Activated CD4-positive, alpha-beta memory T cell treated with anti-CD3 and anti-CD28 coated beads for 36 hours (primary cell): ENCODE results near the gene NEU2. TPM values are rescaled to one million over a fixed set of nuclear protein-coding genes. Genes with fewer than 3 reads are reported as not detected.
A peak's percentile ranks its signal among the peaks of the same experiment; 100 is the strongest.

ENCODE experiments used
- CTCF ChIA-PET: fragments of 350-600 bp; sonication (Branson Sonifier 250); formaldehyde crosslinking; loops from one replicate; lab custom pipeline; 2021; ENCODE audit warnings: antibody characterized with exemption, inconsistent platforms; lab: Charles Lee
- POLR2A ChIA-PET: fragments of 350-600 bp; sonication (Branson Sonifier 250); formaldehyde crosslinking; loops from one replicate; lab custom pipeline; 2021; ENCODE audit warnings: antibody characterized with exemption; lab: Charles Lee
- DNase-seq: peaks from one replicate; pipeline ENCODE4 v3.0.0-alpha.2; 2020
- H3K27ac Mint-ChIP-seq: one replicate; pipeline ENCODE4 v1.8.0; 2021; ENCODE audit warnings: mixed read lengths
- H3K27me3 Mint-ChIP-seq: one replicate; pipeline ENCODE4 v1.8.0; 2021; ENCODE audit warnings: mixed read lengths
- H3K36me3 Mint-ChIP-seq: one replicate; pipeline ENCODE4 v1.8.0; 2021; ENCODE audit warnings: mixed read lengths
- H3K4me1 Mint-ChIP-seq: one replicate; pipeline ENCODE4 v1.8.0; 2021; ENCODE audit warnings: low read depth, mixed read lengths
- H3K4me3 Mint-ChIP-seq: one replicate; pipeline ENCODE4 v1.8.0; 2021; ENCODE audit warnings: mild to moderate bottlenecking, mixed read lengths
- H3K9me3 Mint-ChIP-seq: one replicate; pipeline ENCODE4 v1.8.0; 2021; ENCODE audit warnings: mixed read lengths
- intact Hi-C: fragments of 100-400 bp; cut with micrococcal nuclease; formaldehyde crosslinking; loops from one replicate; pipeline ENCODE4 v1.15.1; 2023
- total RNA-seq, 2 experiments: library from RNA; stranded (reverse); gene quantifications; one replicate each; pipeline ENCODE4 v1.2.3, GENCODE V29; 2021

NEU2 gene
- total RNA-seq, 2 experiments from 2014 or later: not detected

DNA sequence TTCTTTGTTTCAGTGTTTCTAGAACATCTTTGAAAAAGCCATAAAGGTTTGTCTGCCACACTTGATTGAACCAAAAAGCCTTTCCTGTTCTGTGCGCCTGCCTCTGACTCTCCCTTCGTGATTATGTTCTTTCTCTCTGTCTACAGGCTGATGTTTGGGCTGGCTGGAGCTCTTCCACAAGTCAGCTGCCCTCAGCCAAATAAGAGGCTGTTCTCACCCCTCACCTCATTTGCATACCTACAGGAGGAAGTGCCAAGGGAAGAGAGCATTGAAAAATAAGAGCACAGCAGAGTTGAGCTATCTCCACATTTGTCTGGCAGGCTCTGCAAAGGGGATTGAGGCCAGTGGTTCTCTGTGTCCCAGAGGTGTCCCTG, 43.5 kb downstream of the NEU2 start:
- peak; percentile 44 for DNase-seq
- CTCF ChIA-PET: interaction anchor here (2.3 kb wide), 1 partner anchor 15 kb away, joined by 18 read pairs; the partner anchor contains the start of gene INPP5D
- H3K9me3 Mint-ChIP-seq: peaks cover 4% of the 10 kb centered on the region
- intact Hi-C loops: loop anchor here (1.0 kb wide), 1 partner anchor 9 kb away; no protein-coding TSS in a partner anchor
- POLR2A ChIA-PET: interaction anchor here (1.0 to 1.4 kb wide), 2 partner anchors 14 to 15 kb away, joined by 6 read pairs; partner anchors contain the start of gene INPP5D
- H3K27ac Mint-ChIP-seq: no peak overlapping the region
- peaks cover 22% of the 10 kb centered on the region for H3K36me3 Mint-ChIP-seq
- H3K4me3 Mint-ChIP-seq: no peak overlapping the region
- peaks cover 40% of the 10 kb centered on the region for H3K4me1 Mint-ChIP-seq
- H3K27me3 Mint-ChIP-seq: no peaks in the 10 kb centered on the region

DNA sequence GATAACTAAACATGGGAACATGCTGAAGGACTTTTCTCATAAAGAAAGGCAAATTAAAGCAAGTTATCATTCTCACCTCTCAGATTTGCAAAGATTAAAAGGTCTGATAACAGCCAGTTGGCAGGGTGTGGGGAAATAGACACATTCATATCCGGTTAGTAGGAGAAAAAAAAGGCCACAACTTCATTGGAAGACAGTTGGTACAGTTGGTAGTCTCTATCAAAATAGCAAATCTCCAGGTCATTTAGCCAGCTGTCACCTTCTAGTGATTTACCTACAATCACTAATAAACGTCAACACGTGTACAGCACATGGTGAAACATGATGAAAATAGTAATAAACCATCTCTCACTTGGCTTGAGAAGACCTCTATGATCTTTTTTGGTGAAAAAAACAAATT, 44.3 kb downstream of the NEU2 start:
- H3K27ac Mint-ChIP-seq: no peak overlapping the region

DNA sequence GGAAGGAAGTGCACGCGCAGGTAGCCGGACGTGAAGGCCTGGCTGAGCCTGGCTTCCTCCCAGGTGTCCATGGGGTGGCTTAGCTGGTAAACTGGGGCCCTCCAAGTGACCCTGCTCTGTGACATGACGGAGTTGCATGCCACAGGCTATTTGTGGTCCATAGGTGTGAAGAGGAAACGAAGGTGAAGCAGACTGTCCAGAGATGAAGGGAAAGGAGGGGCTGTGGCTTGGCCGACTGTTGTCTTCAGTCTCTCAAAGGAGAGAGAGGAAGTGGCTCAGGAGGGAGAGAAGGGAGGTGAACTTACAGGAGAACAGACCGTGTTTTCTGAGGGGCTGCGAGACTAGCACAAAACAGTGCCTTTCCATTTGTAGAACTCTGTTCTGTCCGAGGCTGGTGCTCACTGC, 47.0 kb downstream of the NEU2 start:
- no peaks in the 10 kb centered on the region for H3K27me3 Mint-ChIP-seq
- H3K27ac Mint-ChIP-seq: peak overlapping the region; percentile 85
- intact Hi-C loops: no loop called here

More for the DNA sequence above, 44.3 kb downstream of the NEU2 start:
- peaks cover 3% of the 10 kb centered on the region for H3K9me3 Mint-ChIP-seq
- peaks cover 45% of the 10 kb centered on the region for H3K4me1 Mint-ChIP-seq
- DNase-seq: no peak
- intact Hi-C loops: loop anchor here (1.0 kb wide), 1 partner anchor 9 kb away; no protein-coding TSS in a partner anchor
- ChIA-PET CTCF (interaction anchor here (2.3 kb wide), 1 partner anchor 16 kb away, joined by 18 read pairs; the partner anchor contains the start of gene INPP5D), POLR2A (interaction anchor here (1.0 to 10.4 kb wide), 3 partner anchors 15 to 16 kb away, joined by 6 to 145 read pairs (median 6); partner anchors contain the start of gene INPP5D)
- H3K36me3 Mint-ChIP-seq: peaks cover 22% of the 10 kb centered on the region
- H3K27me3 Mint-ChIP-seq: no peaks in the 10 kb centered on the region
- peak overlapping the region; percentile 10 for H3K4me3 Mint-ChIP-seq

DNA sequence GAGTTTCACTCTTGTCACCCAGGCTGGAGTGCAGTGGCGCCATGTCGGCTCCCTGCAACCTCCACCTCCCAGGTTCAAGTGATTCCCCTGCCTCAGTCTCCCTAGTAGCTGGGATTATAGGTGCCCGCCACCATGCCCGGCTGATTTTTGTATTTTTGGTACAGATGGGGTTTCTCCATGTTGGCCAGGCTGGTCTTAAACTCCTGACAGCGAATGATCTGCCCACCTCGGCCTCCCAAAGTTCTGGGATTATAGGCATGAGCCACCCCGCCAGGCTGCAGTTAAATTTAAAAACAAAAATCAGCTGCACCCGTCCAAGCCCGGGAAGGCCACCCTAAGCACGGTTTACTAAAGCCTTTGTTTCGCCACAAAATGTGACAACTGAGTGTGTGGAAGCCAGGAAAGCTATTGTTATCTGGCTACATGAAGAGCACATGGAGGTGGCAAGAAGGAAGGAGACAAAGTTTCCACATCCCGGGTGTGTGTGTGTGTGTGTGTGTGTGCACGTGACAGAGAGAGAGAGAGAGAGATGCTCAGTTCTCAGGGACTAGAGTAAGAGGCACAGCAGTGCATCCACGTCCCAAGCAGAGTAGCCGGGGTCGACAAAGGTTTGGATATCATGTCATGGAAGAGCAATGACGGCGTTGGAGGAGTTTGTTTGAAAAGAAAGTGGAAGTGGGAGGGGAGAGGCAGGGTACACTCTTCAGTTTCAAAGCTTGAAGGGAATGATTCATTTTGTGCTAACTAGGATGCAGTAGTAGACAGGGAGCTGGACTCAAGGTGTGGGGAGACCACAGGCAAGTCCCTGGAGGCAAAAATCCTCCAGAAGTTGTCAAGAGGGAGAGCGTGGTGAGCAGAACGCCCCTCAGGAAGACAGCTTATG, 47.7 kb downstream of the NEU2 start:
- DNase-seq: peak; percentile 61
- Mint-ChIP-seq H3K4me3 (peak overlapping the region; percentile 46), H3K9me3 (no peaks in the 10 kb centered on the region), H3K27me3 (no peaks in the 10 kb centered on the region), H3K4me1 (peaks cover 69% of the 10 kb centered on the region), H3K36me3 (peaks cover 32% of the 10 kb centered on the region), H3K27ac (peak overlapping the region; percentile 98)
- POLR2A ChIA-PET: interaction anchor here (0.8 to 10.4 kb wide), 6 partner anchors 10 to 171 kb away, joined by 3 to 145 read pairs (median 4); partner anchors contain the start of genes ATG16L1 and INPP5D
- CTCF ChIA-PET: interaction anchor here (0.7 to 8.0 kb wide), 3 partner anchors 12 to 20 kb away, joined by 3 to 66 read pairs (median 16); partner anchors contain the start of gene INPP5D
- intact Hi-C loops: loop anchor here (2.0 to 10.0 kb wide), 3 partner anchors 189 to 337 kb away; partner anchors contain the start of gene DGKD

More for the DNA sequence above, 47.0 kb downstream of the NEU2 start:
- peak; percentile 52 for DNase-seq
- Mint-ChIP-seq H3K9me3 (no peaks in the 10 kb centered on the region), H3K4me3 (peak overlapping the region; percentile 53), H3K4me1 (peaks cover 62% of the 10 kb centered on the region), H3K36me3 (peaks cover 29% of the 10 kb centered on the region)
- POLR2A ChIA-PET: interaction anchor here (1.0 to 10.4 kb wide), 2 partner anchors 12 to 17 kb away, joined by 4 to 145 read pairs; partner anchors contain the start of gene INPP5D
- CTCF ChIA-PET: interaction anchor here (3.5 to 8.0 kb wide), 2 partner anchors 19 to 21 kb away, joined by 16 to 66 read pairs; partner anchors contain the start of gene INPP5D

DNA sequence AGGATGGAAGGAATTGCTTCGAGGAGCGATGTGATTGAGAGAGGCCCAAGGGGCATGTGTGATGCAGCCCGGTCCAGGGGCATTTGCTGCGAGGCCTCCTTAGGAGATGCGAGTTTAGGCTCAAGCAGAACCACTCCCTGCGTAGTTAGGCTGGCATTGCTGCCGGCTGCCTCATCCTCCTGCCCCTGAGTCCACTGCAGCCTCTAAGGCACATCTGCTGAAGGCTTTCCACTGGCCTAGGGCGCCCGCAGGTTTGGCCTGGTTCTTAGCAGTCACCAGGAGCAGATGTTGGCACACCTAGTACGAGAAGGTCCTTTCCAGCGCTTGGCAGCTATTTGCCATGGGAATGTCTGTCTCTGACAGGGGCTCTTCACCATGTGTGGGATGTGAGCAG, 48.4 kb downstream of the NEU2 start:
- POLR2A ChIA-PET: interaction anchor here (0.7 to 10.4 kb wide), 6 partner anchors 11 to 170 kb away, joined by 3 to 145 read pairs (median 3); partner anchors contain the start of genes ATG16L1 and INPP5D
- intact Hi-C loops: loop anchor here (1.0 to 10.0 kb wide), 4 partner anchors 19 to 336 kb away; partner anchors contain the start of gene DGKD
- peak overlapping the region; percentile 46 for H3K4me3 Mint-ChIP-seq
- H3K27ac Mint-ChIP-seq: peak overlapping the region; percentile 98
- CTCF ChIA-PET: interaction anchor here (0.7 to 8.0 kb wide), 3 partner anchors 12 to 20 kb away, joined by 3 to 66 read pairs (median 16); partner anchors contain the start of gene INPP5D
- H3K27me3 Mint-ChIP-seq: no peaks in the 10 kb centered on the region
- H3K4me1 Mint-ChIP-seq: peaks cover 75% of the 10 kb centered on the region
- DNase-seq: no peak
- peaks cover 36% of the 10 kb centered on the region for H3K36me3 Mint-ChIP-seq
- no peaks in the 10 kb centered on the region for H3K9me3 Mint-ChIP-seq

DNA sequence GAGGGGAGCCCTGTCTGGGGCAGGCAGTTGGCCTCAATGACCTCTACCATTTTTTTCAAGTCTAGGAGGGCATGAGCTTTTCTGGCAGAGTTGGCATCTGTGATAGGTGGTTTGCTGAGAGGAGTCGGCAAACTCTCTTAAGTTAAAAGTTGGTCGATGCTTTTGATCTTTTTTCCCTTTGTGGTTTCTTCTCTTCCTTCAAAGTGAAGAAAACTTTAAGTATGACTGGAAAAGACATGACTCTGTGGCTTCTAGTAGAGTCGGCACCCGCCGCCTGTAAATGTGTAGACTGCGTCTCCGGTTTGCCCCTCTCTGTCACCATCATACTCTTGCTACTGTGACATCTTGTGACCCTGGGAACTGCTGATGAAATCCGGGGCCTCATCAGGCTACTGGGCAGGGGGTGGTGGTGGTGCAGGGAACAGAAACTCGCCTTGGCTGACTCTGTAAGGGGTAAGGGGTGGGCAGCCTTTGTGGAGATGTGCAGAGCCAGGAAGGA, 48.8 kb downstream of the NEU2 start:
- CTCF ChIA-PET: interaction anchor here (1.6 to 8.0 kb wide), 3 partner anchors 19 to 150 kb away, joined by 5 to 66 read pairs (median 16); partner anchors contain the start of gene INPP5D
- POLR2A ChIA-PET: interaction anchor here (0.7 to 10.4 kb wide), 6 partner anchors 13 to 170 kb away, joined by 3 to 145 read pairs (median 4); partner anchors contain the start of genes ATG16L1 and INPP5D
- intact Hi-C loops: loop anchor here (1.0 to 10.0 kb wide), 4 partner anchors 19 to 336 kb away; partner anchors contain the start of gene DGKD

DNA sequence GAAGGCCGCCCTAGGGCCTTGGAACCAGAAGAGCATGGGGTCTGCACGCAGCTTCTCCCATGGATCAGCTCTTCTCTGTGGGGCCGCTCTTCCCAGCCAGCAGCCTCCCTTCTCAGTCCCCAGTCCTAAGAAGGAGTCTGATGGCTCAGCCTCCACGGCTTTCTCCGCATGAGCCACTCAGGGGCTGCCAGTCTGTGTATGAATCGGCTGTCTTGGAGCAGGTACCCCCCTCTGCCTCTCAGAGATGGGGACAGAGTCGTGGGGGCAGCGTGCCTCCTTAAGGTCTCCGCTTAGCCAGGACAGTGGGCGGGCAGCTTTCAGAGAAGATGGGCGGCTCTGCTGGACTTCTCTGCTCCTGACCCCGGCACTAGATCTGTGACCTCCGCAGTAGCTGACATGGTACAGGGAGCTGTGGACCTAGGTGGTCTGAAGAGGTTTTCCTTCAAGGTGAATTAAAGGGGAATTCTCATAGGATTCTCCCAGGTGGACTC, 49.3 kb downstream of the NEU2 start:
- intact Hi-C loops: loop anchor here (1.0 to 10.0 kb wide), 8 partner anchors 14 to 336 kb away; partner anchors contain the start of gene DGKD
- peaks cover 85% of the 10 kb centered on the region for H3K4me1 Mint-ChIP-seq
- no peaks in the 10 kb centered on the region for H3K9me3 Mint-ChIP-seq
- DNase-seq: no peak
- H3K4me3 Mint-ChIP-seq: peak overlapping the region; percentile 39
- POLR2A ChIA-PET: interaction anchor here (0.7 to 10.4 kb wide), 8 partner anchors 13 to 324 kb away, joined by 3 to 145 read pairs (median 4); partner anchors contain the start of genes ATG16L1 and INPP5D
- peak overlapping the region; percentile 98 for H3K27ac Mint-ChIP-seq
- CTCF ChIA-PET: interaction anchor here (0.9 to 8.0 kb wide), 9 partner anchors 12 to 170 kb away, joined by 4 to 66 read pairs (median 6); partner anchors contain the start of genes ATG16L1 and INPP5D
- H3K27me3 Mint-ChIP-seq: no peaks in the 10 kb centered on the region
- H3K36me3 Mint-ChIP-seq: peaks cover 37% of the 10 kb centered on the region

More for the DNA sequence above, 48.8 kb downstream of the NEU2 start:
- H3K27ac Mint-ChIP-seq: peak overlapping the region; percentile 98
- no peaks in the 10 kb centered on the region for H3K9me3 Mint-ChIP-seq
- peaks cover 36% of the 10 kb centered on the region for H3K36me3 Mint-ChIP-seq
- peak overlapping the region; percentile 39 for H3K4me3 Mint-ChIP-seq
- peaks cover 80% of the 10 kb centered on the region for H3K4me1 Mint-ChIP-seq
- no peaks in the 10 kb centered on the region for H3K27me3 Mint-ChIP-seq
- DNase-seq: peak; percentile 88

DNA sequence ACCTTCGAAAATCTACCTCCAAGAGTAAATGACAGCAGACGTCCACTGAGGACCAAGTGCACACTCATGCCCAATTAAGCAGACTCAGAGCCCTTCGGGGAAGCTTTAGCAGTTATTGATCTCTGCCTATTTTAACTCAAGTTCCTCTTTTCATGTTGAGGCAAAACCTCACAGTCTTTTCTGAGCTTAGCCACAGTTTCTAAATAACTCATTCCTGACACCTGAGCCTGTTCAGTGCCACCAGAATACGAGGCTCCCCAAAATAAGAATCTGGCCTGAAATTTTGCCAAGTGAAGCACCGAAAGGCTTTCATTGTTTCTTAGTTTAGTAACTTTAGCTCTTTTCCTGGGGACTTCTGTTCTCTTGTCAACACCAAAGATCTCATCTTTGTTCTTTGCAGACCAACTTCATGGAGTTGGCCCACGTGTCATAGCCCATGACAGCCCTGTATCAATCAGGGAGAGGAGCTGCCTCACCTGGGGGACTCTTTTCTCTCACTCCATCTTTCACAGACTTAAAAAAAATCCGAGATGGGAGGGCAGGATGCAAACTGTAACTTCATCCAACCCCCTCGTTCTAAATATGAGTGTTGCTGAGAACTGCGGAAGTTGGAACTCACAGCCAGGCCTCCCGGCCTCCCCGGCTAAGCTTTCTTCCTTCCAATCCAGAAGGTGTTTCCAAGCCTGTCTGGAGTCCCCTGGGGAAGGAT, 49.9 kb downstream of the NEU2 start:
- CTCF ChIA-PET: interaction anchor here (0.9 to 8.0 kb wide), 11 partner anchors 12 to 169 kb away, joined by 3 to 66 read pairs (median 5); partner anchors contain the start of genes ATG16L1 and INPP5D
- Mint-ChIP-seq H3K9me3 (no peaks in the 10 kb centered on the region), H3K27me3 (no peaks in the 10 kb centered on the region), H3K36me3 (peaks cover 39% of the 10 kb centered on the region), H3K27ac (peak overlapping the region; percentile 98), H3K4me1 (peaks cover 89% of the 10 kb centered on the region), H3K4me3 (peak overlapping the region; percentile 39)
- intact Hi-C loops: loop anchor here (1.0 to 10.0 kb wide), 6 partner anchors 15 to 335 kb away; partner anchors contain the start of gene DGKD
- peak; percentile 47 for DNase-seq
- POLR2A ChIA-PET: interaction anchor here (0.7 to 10.4 kb wide), 10 partner anchors 13 to 325 kb away, joined by 3 to 145 read pairs (median 4); partner anchors contain the start of gene INPP5D

DNA sequence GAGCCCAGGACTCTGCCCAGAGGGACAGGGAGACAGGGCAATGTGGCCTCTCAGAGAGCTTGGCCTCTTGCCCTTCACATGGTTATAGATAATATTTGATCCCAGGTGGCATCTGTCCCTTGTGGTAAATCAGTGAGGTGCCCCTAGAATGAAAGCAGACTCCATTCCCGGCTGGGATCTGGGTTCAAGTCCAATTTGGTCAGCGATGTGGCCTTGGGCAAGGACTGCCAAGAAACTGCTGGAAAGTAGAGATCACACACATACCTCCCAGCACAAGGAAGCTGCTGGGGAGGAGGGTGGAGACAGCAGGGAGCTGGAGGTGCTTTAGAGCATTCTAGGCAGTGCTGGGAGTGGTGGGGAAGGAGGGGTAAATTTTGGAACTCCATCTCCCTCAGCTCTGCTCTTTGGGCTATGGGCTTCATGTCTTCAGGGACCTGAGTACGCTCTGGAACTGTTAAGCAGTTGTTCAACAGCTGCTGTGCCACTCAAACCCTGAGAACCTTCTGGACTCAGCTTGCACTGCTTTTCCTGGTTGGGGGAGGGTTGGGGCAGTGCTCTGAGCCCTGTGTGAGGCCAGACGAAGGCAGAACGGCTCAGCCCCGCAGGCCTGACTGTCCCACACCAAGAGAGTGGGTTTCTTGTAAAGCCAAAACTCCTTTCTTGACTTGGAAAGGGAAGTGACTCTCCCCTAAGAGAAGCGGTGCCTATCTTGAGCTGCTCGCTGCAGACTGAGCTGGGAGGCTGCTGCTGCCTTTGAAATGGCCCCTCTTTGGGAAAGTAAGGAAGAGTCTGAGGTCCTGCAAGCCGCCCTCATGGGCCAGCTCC, 50.7 kb downstream of the NEU2 start:
- ChIA-PET POLR2A (interaction anchor here (0.5 to 10.4 kb wide), 10 partner anchors 11 to 169 kb away, joined by 3 to 145 read pairs (median 4); partner anchors contain the start of gene INPP5D), CTCF (interaction anchor here (0.7 to 8.0 kb wide), 11 partner anchors 13 to 168 kb away, joined by 3 to 66 read pairs (median 5); partner anchors contain the start of genes ATG16L1 and INPP5D)
- peaks cover 43% of the 10 kb centered on the region for H3K36me3 Mint-ChIP-seq
- H3K4me3 Mint-ChIP-seq: peak overlapping the region; percentile 70
- peaks cover 89% of the 10 kb centered on the region for H3K4me1 Mint-ChIP-seq
- no peaks in the 10 kb centered on the region for H3K27me3 Mint-ChIP-seq
- intact Hi-C loops: loop anchor here (1.0 to 10.0 kb wide), 6 partner anchors 16 to 334 kb away; partner anchors contain the start of gene DGKD
- H3K27ac Mint-ChIP-seq: peak overlapping the region; percentile 98
- DNase-seq: no peak
- no peaks in the 10 kb centered on the region for H3K9me3 Mint-ChIP-seq
